H1 (cell line): Measurements from ENCODE around the gene SYNRG. TPM values are rescaled to one million over a fixed set of nuclear protein-coding genes. Genes with fewer than 3 reads are reported as not detected.
A peak's percentile ranks its signal among the peaks of the same experiment; 100 is the strongest.

Experiments used
- EGR1 ChIP-seq: IDR thresholded peaks from 2 replicates; pipeline ENCODE4 v1.6.1; 2011; ENCODE audit warnings: low read depth, low read length, borderline replicate concordance
- polyA plus RNA-seq, 7 experiments: library from polyadenylated mRNA; depleted of rRNA in 3 of 7; stranded (reverse) in 5 of 7; unstranded in 2 of 7; fragments of >200 nt in 5 of 7; fragments of 200-250 nt in 2 of 7; gene quantifications; 1 replicate in 5 of 7; 2 replicates in 1 of 7; 4 replicates in 1 of 7; pipeline versions ENCODE4 v1.2.1 to v1.2.3, GENCODE V29; 2011 to 2013; ENCODE audit warnings: missing spikeins in 2 of 7, mixed read lengths in 2 of 7
- total RNA-seq: library from RNA; stranded (reverse); fragmentation: NEBNext Ultra II Directional; extraction: Animal tissue kit (Norgen Biotek cat#: 25700); gene quantifications from 2 replicates; pipeline ENCODE4 v1.2.1, GENCODE V29; 2021
- TF ChIP-seq, protein P1 (sequence below), 3 experiments: IDR thresholded peaks; 1 replicate in 2 of 3; 2 replicates in 1 of 3; pipeline versions ENCODE4 v1.5.1 to v1.6.1; 2011; ENCODE audit warnings: low read length in 3 of 3, mild to moderate bottlenecking in 3 of 3, inconsistent platforms in 2 of 3, low read depth in 1 of 3, moderate library complexity in 1 of 3; ENCODE audit not compliant: insufficient read depth in 1 of 3; ENCODE audit errors: control extremely low read depth in 1 of 3

The SYNRG gene
- total and polyA plus RNA-seq, 2 of the 8 experiments (the other 6 are each of a cell fraction or from before 2014, with no cell fraction given) = 7.7 to 31.7 TPM

DNA sequence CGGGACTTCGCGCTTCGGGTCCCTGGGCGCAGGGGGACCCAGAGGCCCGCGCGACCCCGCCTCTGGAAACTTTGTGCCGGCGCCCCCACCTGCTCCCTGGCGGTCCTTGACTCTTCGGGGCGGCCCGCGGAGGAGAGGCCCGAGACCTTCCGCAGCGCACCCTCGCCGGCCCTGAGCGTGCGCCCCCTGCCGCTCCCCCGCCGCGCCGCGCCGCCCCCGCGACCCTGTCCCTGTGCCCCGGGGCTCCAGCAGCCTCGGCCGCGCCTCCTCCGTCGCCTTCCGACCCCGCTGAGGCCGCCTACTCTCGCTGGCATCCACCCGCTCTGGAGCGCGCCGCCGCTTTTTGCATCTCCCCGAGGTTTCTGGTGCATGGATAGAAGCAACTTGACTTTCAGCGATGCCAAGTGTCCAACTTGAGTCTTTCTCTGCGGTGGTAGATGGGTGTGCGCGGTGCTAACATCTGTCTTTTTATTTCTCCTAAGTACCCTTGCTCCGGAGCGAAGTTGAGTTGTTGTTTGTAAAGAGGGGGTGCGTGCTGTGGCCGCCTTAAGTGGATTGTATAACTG is 119.1 kb downstream of the SYNRG start (continued):
- TF ChIP-seq EGR1 = peak; percentile 86; the same call in 1 of the 2 replicates
- TF ChIP-seq, protein P1, sequence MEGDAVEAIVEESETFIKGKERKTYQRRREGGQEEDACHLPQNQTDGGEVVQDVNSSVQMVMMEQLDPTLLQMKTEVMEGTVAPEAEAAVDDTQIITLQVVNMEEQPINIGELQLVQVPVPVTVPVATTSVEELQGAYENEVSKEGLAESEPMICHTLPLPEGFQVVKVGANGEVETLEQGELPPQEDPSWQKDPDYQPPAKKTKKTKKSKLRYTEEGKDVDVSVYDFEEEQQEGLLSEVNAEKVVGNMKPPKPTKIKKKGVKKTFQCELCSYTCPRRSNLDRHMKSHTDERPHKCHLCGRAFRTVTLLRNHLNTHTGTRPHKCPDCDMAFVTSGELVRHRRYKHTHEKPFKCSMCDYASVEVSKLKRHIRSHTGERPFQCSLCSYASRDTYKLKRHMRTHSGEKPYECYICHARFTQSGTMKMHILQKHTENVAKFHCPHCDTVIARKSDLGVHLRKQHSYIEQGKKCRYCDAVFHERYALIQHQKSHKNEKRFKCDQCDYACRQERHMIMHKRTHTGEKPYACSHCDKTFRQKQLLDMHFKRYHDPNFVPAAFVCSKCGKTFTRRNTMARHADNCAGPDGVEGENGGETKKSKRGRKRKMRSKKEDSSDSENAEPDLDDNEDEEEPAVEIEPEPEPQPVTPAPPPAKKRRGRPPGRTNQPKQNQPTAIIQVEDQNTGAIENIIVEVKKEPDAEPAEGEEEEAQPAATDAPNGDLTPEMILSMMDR (IDR thresholded peaks at IDR 0.05; ENCODE audit: control extremely low read depth in 1 of 3, insufficient read depth in 1 of 3, low read depth in 1 of 3, low read length in 3 of 3) = peak in 2 of 3 experiments; percentile 3 to 21; a peak in 1 of 4 replicates
- TF ChIP-seq, all 59 proteins: peak for 3
